ENCODE data around the gene CCDC74B. TPM values are rescaled to one million over a fixed set of nuclear protein-coding genes. Genes with fewer than 3 reads are reported as not detected.
"Not testable (repeated sequence)": the region's sequence is repeated elsewhere in the genome, so short reads cannot be mapped to it uniquely, and the experiment has no call there.

CCDC74B gene
- total RNA-seq, 1 donor from 2014 or later: 0.79 TPM

DNA sequence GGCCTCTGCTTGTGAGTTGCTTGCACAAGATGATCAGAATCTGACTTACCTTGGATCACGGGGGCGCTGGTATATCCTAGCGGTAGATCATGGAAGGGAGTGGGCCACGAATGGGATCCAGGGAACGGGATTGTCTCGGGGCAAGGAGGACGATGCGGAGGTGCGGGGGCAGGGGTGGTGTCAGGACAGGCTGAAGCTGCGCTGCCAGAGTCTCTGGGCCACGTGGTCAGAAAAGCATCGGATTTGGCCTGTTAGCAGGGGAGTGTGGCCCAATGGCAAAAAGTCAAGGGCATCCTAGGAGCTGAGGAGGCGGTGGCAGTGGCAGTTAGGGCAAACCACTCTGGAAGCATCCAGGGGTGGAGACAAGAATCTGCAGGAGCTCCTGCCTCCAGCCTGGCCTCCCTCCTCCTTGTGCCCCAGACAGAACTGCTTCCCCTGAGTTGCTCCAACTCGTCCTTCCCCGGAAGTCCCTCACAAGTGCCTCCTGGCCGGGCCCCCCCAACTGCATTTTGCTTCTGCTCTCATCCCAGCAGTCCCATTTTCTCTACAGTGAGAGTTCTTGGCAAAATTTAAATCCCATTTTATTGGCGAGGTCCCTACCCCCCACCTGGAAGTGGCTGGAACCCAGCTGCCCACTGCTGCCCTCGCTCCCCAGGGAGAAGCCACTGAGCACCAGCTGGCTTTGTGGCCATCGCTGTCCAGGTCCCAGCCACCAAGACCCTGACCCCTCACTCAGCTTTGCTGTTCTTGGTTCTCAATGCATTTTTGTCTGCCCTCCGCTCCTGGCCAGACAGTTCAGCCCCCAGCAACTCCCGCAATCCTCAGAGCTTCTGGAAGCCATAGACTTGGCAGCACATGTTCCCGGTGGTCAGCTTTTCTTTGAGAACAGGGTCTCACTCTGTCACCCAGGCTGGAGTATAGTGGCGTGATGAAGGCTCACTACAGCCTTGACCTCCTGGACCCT, 5.6 kb upstream of the CCDC74B start:
- Histone ChIP-seq H3K27me3 (ENCODE audit: control insufficient read depth, insufficient read depth, low read length) (no peaks in the 10 kb centered on the region), H3K36me3 (ENCODE audit: control insufficient read depth, insufficient read depth, low read length) (peaks cover 4% of the 10 kb centered on the region), H3K4me3 (ENCODE audit: low read depth, low read length) (no peak overlapping the region)
- FAIRE-seq (no peak), DNase-seq (ENCODE audit: low read depth) (no peak)
- TF ChIP-seq, protein P1, sequence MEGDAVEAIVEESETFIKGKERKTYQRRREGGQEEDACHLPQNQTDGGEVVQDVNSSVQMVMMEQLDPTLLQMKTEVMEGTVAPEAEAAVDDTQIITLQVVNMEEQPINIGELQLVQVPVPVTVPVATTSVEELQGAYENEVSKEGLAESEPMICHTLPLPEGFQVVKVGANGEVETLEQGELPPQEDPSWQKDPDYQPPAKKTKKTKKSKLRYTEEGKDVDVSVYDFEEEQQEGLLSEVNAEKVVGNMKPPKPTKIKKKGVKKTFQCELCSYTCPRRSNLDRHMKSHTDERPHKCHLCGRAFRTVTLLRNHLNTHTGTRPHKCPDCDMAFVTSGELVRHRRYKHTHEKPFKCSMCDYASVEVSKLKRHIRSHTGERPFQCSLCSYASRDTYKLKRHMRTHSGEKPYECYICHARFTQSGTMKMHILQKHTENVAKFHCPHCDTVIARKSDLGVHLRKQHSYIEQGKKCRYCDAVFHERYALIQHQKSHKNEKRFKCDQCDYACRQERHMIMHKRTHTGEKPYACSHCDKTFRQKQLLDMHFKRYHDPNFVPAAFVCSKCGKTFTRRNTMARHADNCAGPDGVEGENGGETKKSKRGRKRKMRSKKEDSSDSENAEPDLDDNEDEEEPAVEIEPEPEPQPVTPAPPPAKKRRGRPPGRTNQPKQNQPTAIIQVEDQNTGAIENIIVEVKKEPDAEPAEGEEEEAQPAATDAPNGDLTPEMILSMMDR (IDR thresholded peaks at IDR 0.05; ENCODE audit: insufficient read depth, low read length, severe bottlenecking): no peak

GRCh38 chr2:130148515-130148914, 3.6 kb upstream of the CCDC74B start:
- DNase-seq (ENCODE audit: low read depth); H3K27me3 ChIP-seq (ENCODE audit: control insufficient read depth, insufficient read depth, low read length); H3K4me3 ChIP-seq (ENCODE audit: low read depth, low read length); H3K36me3 ChIP-seq (ENCODE audit: control insufficient read depth, insufficient read depth, low read length); FAIRE-seq: not testable (repeated sequence)

DNA sequence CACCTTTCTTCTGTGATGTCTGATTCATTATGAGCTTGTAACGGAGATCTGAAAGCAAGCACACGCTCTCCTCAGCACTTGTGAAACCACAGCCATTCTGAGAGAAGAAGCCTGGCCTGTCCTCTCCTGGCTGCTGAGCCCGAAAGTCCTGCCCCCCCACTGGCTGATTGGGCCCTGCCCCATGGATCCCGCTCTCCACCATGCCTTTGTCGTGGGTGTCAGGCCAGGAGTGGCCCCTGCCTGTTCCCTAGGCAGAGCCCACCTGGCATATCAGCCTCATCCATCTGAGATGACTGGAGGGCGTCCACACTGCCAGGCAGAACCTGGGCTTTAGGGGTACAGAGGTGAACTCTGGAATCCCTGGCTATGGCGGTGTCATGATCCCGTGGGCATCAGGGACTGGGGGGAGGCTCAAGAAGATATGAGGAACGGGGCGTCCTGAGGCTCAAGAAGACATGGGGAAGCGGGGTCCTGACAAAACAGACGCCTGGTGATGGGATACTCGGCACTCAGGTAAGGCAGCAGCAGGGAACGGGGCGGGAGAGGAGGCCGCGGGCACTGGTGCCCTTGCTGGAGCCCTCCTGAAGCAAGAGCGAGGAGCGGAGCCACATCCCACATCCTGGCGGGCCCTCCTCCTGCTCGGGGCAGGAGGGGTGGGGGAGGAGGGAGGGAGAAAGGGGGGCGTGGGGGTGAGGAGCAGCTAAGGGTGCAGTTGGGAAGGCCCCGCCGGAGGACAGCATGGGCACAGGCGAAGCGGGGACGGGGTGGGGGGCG, 1.5 kb downstream of the CCDC74B start:
- H3K4me3 ChIP-seq (ENCODE audit: low read depth, low read length): not testable (repeated sequence)

GRCh38 chr2:130142396-130143265, 2.3 kb downstream of the CCDC74B start:
- H3K27me3 ChIP-seq (ENCODE audit: control insufficient read depth, insufficient read depth, low read length); DNase-seq (ENCODE audit: low read depth): not testable (repeated sequence)
- FAIRE-seq: peak; percentile 43

More for the DNA sequence above, 1.5 kb downstream of the CCDC74B start:
- not testable (repeated sequence) for H3K36me3 ChIP-seq (ENCODE audit: control insufficient read depth, insufficient read depth, low read length); DNase-seq (ENCODE audit: low read depth); FAIRE-seq; H3K27me3 ChIP-seq (ENCODE audit: control insufficient read depth, insufficient read depth, low read length)

GRCh38 chr2:130141645-130142370, 3.1 kb downstream of the CCDC74B start:
- not testable (repeated sequence) for H3K4me3 ChIP-seq (ENCODE audit: low read depth, low read length); H3K36me3 ChIP-seq (ENCODE audit: control insufficient read depth, insufficient read depth, low read length); H3K27me3 ChIP-seq (ENCODE audit: control insufficient read depth, insufficient read depth, low read length); DNase-seq (ENCODE audit: low read depth)
- peak; percentile 36 for FAIRE-seq

More at GRCh38 chr2:130142396-130143265, 2.3 kb downstream of the CCDC74B start:
- H3K36me3 ChIP-seq (ENCODE audit: control insufficient read depth, insufficient read depth, low read length); H3K4me3 ChIP-seq (ENCODE audit: low read depth, low read length): not testable (repeated sequence)

DNA sequence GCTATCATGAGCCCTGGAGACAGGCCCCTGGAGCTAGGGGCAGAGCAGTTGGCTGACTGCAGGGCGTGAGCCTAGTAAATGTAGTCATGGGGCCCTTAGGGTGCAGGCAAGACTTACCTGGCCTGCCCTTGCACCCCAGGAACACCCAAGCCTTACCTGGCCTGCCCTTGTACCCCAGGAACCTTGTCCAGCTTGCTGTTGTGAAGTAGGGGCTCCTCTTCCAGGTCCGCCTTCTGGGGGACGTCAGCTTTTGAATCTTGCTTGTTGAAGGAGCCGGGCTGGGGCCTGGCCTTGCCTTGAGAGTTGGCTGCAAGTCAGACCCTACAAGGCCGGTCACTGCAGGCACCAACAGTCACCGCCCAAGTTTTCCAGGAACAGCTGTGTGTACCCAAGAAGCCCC, 3.9 kb downstream of the CCDC74B start:
- H3K4me3 ChIP-seq (ENCODE audit: low read depth, low read length); H3K36me3 ChIP-seq (ENCODE audit: control insufficient read depth, insufficient read depth, low read length); H3K27me3 ChIP-seq (ENCODE audit: control insufficient read depth, insufficient read depth, low read length); DNase-seq (ENCODE audit: low read depth): not testable (repeated sequence)
- peak; percentile 97 for FAIRE-seq

DNA sequence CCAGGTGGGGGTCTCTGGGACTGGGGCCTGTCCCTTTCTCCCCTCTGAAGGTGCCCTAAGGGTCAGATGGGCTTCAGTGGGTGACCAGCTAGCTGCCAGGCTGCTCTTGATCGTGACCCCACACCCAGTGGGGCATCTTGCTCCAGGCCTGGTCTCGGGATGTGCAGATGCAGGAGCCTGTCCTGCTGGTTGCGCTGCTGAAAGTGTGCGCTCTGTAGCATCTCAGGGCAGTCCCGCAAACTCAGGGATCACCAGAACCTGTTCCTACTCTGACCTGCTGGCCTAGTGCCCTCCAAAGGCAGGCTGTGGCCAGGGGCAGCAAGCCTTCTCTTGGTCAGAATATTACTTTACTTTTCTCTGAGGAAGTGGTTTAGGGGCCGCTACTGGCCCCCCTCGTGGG, 4.4 kb downstream of the CCDC74B start:
- DNase-seq (ENCODE audit: low read depth); H3K4me3 ChIP-seq (ENCODE audit: low read depth, low read length); FAIRE-seq; H3K36me3 ChIP-seq (ENCODE audit: control insufficient read depth, insufficient read depth, low read length); H3K27me3 ChIP-seq (ENCODE audit: control insufficient read depth, insufficient read depth, low read length): not testable (repeated sequence)

DNA sequence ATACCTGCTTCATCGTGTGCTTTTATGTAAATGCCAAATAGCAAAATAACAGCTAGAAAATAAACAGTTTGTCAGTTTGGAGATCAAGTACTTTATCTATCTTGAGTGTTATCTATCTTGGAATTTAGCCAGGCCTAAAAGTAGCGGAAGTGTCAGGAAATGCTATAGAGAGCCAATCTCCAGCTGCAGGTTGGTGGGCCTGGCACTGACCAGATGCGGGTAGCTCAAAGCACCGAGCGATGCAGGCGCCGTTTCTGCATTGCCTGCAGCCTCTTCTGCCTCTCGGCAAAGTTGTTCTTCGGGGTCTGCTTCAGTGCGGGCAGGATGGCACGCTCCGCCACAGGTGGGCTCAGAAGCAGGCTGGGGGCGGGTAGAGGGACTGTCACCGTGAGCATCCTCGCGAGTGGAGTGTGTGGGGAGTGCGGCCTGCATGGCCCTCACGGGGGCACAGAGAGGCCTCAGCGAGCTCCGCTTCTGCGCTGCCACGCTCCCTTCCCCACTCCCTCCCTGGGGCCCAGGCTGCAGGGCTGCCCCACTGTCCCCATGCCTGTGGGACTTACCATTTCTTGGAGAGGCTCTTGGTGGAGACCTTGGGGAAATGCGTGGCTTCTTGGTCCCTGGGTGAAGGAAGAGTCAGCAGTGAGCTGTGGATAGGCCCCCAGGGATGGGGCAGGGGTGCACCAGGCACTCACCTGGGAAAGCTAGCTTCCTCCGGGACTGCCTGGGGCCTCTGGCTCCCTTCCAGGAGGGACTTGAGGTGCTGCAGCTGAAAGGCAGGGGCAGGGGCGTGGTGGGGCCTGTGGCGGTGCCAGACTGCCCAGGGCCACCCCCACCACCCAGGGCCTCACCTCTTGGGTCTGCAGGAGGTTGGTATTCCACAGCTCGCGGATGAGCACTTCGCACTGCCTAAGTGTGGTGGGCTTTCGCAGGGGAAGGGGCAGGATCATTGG, 5.3 kb downstream of the CCDC74B start:
- FAIRE-seq; DNase-seq (ENCODE audit: low read depth); H3K36me3 ChIP-seq (ENCODE audit: control insufficient read depth, insufficient read depth, low read length); H3K4me3 ChIP-seq (ENCODE audit: low read depth, low read length); H3K27me3 ChIP-seq (ENCODE audit: control insufficient read depth, insufficient read depth, low read length): not testable (repeated sequence)

DNA sequence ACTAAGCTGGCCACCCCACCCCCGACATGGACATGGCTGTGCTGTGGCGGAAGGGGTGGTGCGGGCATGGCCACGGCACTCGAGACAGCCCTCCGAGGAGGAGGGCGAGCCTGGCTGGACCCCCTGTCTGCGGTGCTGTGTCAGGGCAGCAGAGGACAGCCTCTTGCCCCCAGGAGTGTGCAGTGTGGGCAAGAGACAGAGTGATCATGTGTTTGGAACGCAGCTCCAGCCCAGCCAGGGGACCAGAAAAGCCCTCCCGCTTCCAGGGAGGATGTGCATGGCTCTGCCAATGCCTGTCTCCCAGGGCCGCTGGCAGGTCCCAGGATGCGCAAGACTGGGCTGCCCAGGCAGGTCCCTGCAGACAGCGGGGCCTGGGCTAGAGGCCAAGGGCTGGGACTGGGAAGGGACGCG, 6.1 kb downstream of the CCDC74B start:
- H3K4me3 ChIP-seq (ENCODE audit: low read depth, low read length); H3K27me3 ChIP-seq (ENCODE audit: control insufficient read depth, insufficient read depth, low read length); H3K36me3 ChIP-seq (ENCODE audit: control insufficient read depth, insufficient read depth, low read length): not testable (repeated sequence)
- FAIRE-seq (peak; percentile 89), DNase-seq (ENCODE audit: low read depth) (peak; percentile 10)

- not testable (repeated sequence) for H3K4me3 ChIP-seq (ENCODE audit: low read depth, low read length); FAIRE-seq; DNase-seq (ENCODE audit: low read depth); H3K27me3 ChIP-seq (ENCODE audit: control insufficient read depth, insufficient read depth, low read length); H3K36me3 ChIP-seq (ENCODE audit: control insufficient read depth, insufficient read depth, low read length)
Measured at GRCh38 chr2:130138326-130138725, 6.6 kb downstream of the CCDC74B start.

- FAIRE-seq; DNase-seq (ENCODE audit: low read depth); H3K36me3 ChIP-seq (ENCODE audit: control insufficient read depth, insufficient read depth, low read length); H3K4me3 ChIP-seq (ENCODE audit: low read depth, low read length); H3K27me3 ChIP-seq (ENCODE audit: control insufficient read depth, insufficient read depth, low read length): not testable (repeated sequence)
Measured at GRCh38 chr2:130137118-130137517, 7.8 kb downstream of the CCDC74B start.
